NCI-H345 treated with DMSO at 0.1 percent for 48 hours (cell line): ENCODE measurements around the gene CLNK.

Source experiments
- DNase-seq: peaks from one replicate; lab custom pipeline; 2025; ENCODE audit not compliant: unreplicated experiment; lab: John Stamatoyannopoulos, UW

The CLNK gene

GRCh38 chr4:10684631-10685030, at the start of gene CLNK:
CLNK (minus strand) TSS chr4:10684768; CDS start chr4:10667869, 16,899 bp downstream.
- no peak for DNase-seq

- no peak for DNase-seq
These were observed 49.0 kb upstream of the CLNK start for GRCh38 chr4:10733481-10734062.

- DNase-seq = no peak
These were observed 48.4 kb upstream of the CLNK start for GRCh38 chr4:10732914-10733415.

- DNase-seq = no peak
These were observed 47.8 kb upstream of the CLNK start for GRCh38 chr4:10732235-10732913.

- DNase-seq = no peak
These were observed 47.1 kb upstream of the CLNK start for GRCh38 chr4:10731690-10732089.

- DNase-seq = no peak
These were observed 46.6 kb upstream of the CLNK start for GRCh38 chr4:10731162-10731561.

GRCh38 chr4:10730590-10730989, 46.0 kb upstream of the CLNK start:
- no peak for DNase-seq

GRCh38 chr4:10730019-10730418, 45.5 kb upstream of the CLNK start:
- no peak for DNase-seq

GRCh38 chr4:10729366-10729765, 44.8 kb upstream of the CLNK start:
- DNase-seq = no peak

GRCh38 chr4:10728016-10728415, 43.4 kb upstream of the CLNK start:
- no peak for DNase-seq

- no peak for DNase-seq
These were observed 42.7 kb upstream of the CLNK start for GRCh38 chr4:10727140-10727880.

- DNase-seq = no peak
These were observed 38.4 kb upstream of the CLNK start for GRCh38 chr4:10722957-10723356.

- DNase-seq = peak; percentile 37
These were observed 37.0 kb upstream of the CLNK start for GRCh38 chr4:10721616-10722015.

- DNase-seq = no peak
These were observed 31.6 kb upstream of the CLNK start for GRCh38 chr4:10716163-10716562.

- DNase-seq = no peak
These were observed 31.1 kb upstream of the CLNK start for GRCh38 chr4:10715696-10716095.

- no peak for DNase-seq
These were observed 30.6 kb upstream of the CLNK start for GRCh38 chr4:10715135-10715534.

- DNase-seq = no peak
These were observed 29.0 kb upstream of the CLNK start for GRCh38 chr4:10713591-10713990.

GRCh38 chr4:10706236-10706635, 21.7 kb upstream of the CLNK start:
- no peak for DNase-seq

- DNase-seq = no peak
These were observed 19.9 kb upstream of the CLNK start for GRCh38 chr4:10704430-10704810.

- DNase-seq = no peak
These were observed 19.3 kb upstream of the CLNK start for GRCh38 chr4:10703766-10704429.

GRCh38 chr4:10703156-10703555, 18.6 kb upstream of the CLNK start:
- no peak for DNase-seq
